Breast epithelium (tissue), 3 donors: ENCODE measurements around the gene RBM38.

ENCODE experiments used
- POLR2A ChIP-seq: fragments of 450-650 bp; IDR thresholded peaks from one replicate; pipeline ENCODE4 v1.6.1; 2016; ENCODE audit warnings: antibody characterized with exemption, mild to moderate bottlenecking, moderate library complexity
- POLR2AphosphoS5 ChIP-seq, 3 donors: sonication (generic); formaldehyde crosslinking; IDR thresholded peaks; one replicate each; pipeline ENCODE4 v1.6.1; 2017; ENCODE audit warnings: antibody characterized with exemption in 3 of 3
- TF ChIP-seq, protein P1 (sequence below), 3 donors: fragments of 450-650 bp; IDR thresholded peaks; one replicate each; pipeline ENCODE4 v1.5.1; 2016 to 2017; ENCODE audit warnings: antibody characterized with exemption in 3 of 3, mild to moderate bottlenecking in 3 of 3, moderate library complexity in 3 of 3

DNA sequence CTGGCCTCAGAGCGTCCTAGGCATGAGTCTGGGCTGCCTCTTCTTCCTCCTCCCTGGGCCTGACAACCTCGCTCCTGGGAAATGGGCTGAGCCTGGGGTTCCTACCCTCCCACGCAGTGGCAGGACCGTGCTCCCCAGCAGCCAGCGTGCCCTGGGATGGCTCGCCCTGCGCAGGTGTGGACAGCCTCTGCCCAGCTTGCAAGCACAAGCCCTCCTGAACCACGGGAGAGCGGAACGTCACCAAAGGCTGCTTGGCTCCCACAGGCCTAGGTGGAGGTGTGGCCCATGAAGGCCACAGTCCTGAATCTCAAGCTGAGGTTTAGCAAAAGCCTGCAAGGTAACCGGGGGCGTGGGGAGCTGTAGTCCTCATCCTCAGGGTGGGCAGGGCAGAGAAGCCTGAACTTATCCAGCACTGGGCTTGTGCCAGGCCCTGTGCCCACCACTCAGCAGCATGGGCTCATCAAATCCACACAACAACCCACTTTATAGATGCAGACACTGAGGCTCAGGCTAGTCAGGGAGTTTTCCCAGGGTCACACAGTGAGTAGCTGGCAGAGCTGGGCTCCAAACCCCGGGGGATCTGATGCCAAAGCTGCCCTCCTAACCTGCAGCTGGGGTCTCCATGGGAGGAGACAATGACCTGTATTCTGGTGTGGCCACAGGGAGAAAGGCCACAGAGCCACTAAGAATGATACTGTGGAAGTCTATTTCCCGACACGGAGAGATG, 25.3 kb downstream of the RBM38 start:
- TF ChIP-seq, protein P1, sequence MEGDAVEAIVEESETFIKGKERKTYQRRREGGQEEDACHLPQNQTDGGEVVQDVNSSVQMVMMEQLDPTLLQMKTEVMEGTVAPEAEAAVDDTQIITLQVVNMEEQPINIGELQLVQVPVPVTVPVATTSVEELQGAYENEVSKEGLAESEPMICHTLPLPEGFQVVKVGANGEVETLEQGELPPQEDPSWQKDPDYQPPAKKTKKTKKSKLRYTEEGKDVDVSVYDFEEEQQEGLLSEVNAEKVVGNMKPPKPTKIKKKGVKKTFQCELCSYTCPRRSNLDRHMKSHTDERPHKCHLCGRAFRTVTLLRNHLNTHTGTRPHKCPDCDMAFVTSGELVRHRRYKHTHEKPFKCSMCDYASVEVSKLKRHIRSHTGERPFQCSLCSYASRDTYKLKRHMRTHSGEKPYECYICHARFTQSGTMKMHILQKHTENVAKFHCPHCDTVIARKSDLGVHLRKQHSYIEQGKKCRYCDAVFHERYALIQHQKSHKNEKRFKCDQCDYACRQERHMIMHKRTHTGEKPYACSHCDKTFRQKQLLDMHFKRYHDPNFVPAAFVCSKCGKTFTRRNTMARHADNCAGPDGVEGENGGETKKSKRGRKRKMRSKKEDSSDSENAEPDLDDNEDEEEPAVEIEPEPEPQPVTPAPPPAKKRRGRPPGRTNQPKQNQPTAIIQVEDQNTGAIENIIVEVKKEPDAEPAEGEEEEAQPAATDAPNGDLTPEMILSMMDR (IDR thresholded peaks at IDR 0.05) = no peak
- TF ChIP-seq POLR2AphosphoS5 (IDR thresholded peaks at IDR 0.05) (no peak), POLR2A (no peak)
